HG03097 (cell line): Measurements from ENCODE around the gene MYH9.

ENCODE experiments used
- ATAC-seq: cut with Tn5 transposase; IDR thresholded peaks from one replicate; pipeline ENCODE4 v1.9.1; 2021; ENCODE audit not compliant: unreplicated experiment, low FRiP score

Gene MYH9

DNA sequence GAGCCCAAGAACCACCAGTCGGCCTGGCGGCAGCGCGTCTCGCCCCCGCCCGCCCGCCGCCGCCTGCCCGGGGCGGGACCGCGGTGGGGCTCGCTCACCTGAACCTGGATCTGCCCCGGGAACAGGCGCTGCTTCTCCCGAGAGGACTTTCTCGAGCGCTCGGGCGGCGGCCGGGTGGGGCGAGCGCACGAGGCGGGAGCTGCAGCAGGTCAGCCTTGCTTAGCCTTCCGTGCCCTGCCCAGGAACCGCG, 133 bp downstream of the MYH9 start:
- ATAC-seq = no peak

DNA sequence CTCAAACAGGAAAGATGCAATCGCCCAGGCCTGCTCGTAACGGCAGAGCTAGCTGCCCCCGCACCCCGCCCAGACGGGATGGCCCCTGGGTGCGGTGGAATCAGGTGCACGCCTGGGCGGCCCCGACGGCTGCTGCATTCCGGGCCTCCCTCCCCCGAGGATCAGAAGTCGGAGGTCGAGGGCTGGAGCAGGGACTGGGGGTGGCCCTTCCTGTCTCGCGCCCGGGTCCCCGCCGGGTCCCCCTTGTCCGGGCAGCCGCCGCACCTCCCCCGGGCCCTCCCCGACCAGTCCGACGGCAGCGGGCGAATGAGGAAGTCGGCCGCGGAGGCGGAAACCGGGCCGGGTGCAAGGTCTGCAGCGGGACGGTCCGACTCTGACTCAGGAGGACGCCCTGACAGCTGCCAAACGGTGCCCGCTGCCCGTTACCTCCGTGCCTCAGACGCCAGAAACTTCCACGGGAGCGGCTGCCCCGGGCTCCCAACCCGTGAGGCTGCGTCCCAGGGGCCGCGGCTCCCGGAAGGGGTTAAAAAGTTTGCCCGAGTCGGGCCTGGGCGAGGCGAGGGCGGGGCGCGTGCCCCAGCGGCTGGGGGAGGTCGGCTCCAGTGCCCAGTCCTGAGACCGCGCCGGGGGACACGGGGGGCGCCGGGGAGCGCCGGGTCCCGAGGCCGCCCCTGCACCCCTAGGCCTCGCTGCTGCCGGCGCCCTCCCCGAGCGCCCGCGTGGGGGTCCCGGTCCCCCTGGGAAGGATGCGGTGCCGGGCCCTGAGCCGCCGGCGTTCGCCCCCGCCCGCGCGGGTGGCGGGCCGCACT, 663 bp downstream of the MYH9 start:
- ATAC-seq = peak; percentile 16

DNA sequence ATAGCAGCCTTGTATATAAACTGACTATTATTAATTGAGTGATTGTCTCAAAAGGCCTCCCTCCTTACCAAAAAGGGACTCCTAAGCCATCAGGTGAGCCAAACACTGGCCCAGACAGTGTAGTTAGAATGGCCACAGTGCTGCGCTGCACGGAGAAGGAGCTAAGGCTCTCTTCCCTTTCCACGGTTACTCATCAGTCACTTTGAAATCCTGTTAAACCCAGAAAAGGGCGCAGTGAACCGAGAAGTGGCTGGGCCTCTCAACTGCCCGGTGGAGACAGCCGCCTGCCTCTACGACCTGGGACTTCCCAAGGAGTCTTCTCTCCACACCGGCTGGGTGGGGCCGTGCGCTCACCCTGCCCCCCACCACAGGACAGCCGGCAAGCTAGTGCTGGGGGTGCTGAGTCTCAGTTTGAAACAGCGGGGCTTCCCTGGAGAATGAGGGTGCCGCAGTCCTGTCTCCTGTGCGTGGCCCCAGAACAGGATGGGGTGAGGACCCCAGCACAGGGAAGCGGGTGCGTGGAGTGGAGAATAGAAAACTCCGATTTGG, 1.3 kb downstream of the MYH9 start:
- ATAC-seq = no peak

DNA sequence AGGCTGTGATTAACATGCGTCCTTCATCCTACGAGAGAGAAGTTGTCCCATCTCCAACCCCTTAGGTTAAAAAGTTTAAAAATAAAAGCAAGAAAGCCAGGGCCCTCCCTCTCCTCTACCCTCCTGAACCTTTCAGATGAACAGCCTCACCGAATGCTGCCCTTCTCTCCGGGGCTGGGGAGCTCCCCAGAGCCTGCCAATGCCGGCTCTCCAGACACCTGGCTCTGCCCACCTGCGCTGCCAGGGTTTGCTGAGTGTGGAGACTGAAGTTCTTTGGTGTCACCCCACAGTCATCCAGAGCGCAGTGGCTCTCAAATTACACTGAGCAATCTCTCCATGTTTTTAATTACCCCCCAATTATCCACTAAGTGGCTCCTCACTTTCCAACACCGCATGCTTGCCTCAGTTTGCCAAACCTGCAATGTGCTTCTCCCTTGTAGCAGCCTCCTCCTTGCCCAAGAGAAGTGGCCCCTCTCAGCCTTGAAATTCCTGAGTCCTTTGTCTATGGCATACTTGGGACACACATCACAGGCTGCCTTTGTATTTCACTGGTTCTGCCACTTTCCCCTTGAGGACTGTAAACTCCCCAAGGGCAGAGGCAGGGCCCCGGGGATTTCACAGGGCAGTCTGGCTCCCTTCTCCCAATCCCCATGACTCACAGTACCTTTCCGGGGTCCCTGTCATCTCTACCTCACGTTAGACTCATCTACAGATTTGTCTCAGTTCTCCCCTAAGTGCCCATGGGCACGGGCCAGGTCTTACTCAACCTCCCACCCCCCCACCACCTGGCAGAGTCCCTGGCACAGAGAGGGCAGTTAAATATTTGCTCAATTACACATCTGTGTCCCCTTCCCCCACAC, 2.0 kb downstream of the MYH9 start:
- ATAC-seq = no peak

DNA sequence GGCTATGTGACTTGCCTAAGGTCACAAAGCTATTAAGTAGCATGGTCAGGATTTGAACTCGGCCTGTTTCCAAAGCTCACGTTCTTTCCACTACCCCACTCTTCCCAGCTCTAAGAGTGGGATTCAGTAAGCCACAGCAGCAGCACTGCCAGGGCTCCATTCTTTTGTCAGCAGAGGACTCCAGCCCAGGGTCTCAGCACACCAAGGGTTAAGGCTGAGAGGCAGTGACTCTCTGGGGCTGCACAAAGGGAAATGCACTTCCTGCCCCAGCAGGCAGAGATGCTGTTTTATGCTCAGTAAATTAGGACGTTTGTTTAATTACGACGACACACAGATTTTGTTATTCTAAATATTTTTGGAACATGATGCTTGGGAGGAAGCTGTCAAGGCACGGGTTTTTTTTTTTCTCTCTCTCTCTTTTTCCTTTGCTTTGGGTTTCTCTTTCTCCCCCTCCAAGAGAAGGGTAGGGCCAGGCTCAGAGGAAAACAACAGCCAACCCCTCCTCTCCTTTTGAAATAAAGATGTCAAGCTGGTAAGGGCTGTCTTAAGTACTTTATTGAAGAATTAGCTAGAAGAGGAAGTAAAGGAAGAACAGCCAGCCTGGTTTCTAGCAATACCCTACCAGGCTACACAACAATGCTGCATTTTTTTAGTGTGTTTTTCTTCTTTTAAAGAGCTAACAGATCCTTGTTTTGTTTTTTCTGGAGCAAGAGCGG, 2.8 kb downstream of the MYH9 start:
- no peak for ATAC-seq

DNA sequence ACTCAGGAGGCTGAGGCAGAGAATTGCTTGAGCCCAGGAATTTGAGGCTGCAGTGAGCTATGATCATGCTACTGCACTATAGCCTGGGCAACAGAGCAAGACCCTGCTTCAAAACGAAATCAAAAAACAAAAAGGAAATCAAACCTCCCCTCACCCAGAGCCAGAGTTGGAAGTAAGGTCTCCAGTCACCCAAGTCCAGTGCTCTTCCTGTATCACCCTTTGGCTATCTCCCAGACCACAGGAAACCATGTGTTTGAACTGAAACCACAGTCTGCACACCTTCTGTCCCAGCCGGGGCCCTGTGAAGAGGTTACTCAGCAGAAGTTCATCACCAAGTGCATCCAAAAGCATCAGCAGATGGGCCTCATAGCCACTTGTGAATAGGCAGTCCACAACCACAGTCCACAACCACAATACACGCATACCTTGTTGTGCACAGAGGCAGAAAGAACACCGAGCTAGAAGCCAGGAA, 4.6 kb downstream of the MYH9 start:
- ATAC-seq = no peak

DNA sequence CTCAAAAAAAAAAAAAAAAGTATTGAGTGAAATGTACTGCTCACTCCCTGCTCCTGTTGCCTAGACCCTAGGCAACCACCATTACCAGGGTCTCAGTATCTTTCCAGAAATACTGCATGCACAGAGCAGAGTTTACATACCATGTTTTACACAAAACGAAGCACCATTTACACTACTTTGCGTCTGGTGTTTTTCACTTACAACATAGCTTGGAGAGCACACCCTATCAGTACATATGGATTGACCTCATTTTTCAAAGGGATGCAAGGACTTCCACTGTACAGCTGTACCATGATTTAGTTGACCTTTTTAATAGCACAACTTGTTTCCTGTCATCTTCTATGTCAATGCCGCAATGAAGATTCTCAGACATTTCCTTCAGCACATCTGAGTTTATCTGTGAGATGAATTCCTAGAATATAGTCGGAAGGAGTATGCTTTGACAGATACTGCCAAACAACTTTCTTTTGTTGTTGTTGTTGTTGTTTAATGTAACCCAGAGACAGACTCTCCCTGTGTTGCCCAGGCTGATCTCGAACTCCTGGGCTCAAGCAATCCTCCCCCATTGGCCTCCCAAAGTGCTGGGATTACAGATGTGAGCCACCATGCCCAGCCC, 6.1 kb downstream of the MYH9 start:
- no peak for ATAC-seq

DNA sequence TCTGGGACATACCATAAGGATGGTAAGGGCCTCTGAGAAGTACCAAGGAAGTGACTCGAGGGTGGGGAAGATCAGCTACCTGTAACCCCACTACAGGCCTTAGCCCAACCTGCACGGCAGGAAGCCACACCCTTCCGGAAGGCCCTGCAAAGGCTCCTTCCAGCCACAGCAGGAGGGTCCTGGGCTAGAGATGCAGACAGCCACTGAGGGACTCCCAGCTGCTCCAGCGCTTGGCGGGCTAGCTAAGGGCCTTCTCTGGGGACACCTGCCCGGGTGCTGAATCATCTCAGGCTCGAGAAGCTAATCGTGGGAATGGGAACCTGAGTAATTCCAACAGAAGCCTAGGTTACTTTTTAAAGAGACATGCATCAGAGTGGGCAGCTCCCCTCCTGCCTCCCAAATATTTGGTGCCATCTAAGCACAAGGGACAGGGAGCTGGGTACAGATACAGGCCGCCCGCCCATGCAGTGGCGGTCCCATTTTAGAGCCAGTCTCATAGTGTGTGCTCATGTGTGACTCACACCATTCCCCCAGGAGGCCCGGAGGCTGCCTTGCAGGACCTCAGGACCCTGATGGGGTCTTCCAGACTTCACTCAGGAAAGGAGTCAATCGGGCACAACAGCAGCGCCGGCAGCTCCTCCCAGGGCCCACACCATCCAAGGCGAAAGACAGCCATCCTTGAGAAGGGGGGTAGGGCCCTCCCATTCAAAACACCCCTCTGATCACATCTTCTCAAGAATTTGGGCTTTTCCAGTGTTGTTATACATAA, 8.0 kb downstream of the MYH9 start:
- ATAC-seq = no peak

DNA sequence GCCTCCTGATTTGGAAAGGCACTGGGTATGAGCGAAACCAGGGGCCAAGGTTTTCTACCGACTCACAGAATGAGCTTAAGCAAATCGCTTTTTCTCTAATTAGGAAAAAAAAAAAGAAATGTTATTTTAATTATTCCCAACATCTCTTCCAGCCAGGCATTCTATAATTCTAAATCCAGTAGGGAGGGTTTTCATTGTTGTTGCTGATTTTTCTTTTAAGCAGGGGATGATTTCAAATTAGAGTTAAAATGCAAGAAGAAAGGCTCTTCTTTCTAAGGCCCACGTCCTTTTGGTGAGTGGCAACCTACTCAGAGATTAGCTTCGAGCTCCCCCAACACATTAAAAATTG, 8.9 kb downstream of the MYH9 start:
- ATAC-seq = no peak

DNA sequence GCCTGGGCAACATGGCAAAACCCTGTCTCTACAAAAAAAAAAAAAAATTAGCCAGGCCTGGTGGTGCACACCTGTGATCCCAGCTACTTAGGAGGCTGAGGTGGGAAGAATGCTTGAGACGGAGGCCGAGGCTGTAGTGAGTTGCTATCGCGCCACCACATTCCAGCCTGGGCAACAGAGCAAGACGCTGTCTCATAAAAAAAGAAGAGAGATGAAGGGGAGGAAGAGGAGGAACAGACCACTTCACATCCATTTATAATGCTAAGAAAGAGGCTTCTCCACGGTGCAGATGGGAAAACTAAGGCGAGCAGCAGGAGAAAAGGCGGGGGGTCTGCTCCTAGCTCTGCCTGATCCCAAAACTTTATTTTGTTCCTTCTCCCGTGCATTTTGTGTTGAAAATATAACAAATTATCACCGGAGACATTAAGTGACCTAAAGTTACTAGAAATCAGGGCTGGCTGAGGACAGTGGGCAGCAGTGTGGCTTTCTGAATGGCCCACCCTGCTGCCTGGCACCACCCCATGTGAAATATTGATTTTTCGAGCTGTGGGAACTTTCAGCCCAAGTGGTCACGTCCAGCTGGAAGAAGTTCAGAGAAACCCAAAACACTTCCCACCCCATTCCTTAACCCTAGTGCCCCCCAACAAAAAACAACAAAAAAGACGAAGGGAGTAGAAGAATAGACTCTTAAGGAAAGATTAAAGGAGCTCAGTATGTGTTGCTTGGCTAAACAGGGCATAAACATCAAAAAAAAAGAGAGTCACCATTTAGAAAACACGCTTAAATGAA, 9.5 kb downstream of the MYH9 start:
- no peak for ATAC-seq

DNA sequence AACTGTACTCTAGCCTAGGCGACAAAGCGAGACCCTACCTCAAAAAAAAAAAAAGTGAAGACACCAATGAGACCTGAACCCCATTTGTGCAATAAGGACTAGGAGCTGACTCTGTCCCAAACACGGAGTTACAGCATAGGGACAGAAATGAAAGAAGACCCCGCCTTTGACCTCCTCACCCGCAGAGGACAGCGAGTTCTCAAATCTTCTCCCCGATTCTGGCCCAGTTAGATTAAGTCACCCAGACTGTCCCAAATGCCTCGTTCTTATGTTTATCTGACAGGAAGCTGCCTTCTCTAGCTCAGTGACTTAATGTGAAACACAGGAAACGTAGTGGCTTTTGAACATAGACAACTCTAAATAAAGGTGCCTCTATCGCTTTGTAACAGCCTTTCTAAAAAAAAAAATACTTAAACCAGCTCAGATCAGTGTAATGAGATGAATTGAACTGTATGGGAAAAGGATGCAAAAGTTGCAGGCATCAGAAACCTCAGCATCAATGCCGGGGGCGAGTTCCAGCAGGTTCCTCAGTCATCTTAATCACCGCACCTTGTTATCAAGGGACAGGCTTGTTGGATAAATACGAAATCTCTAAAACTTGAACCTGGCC, 10.6 kb downstream of the MYH9 start:
- ATAC-seq = peak; percentile 46

DNA sequence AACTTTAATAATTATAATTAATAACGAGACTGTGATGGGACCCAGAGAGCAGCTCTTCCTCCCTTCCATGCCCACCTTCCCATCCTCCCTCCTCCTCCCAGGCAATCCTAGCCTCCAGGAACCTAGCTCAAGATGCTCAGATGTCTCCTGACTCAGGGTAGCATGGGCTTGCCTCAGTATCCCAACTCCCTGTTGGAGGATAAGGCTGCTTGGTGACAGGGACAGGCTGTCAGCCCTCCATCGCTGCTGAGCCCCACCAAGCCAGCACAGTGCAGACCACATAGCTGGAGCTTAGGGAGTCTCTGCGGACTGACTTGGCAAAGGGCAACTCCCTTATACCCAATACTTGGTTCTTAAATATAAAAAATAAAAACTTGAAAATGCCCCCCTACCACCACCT, 11.5 kb downstream of the MYH9 start:
- ATAC-seq = no peak

DNA sequence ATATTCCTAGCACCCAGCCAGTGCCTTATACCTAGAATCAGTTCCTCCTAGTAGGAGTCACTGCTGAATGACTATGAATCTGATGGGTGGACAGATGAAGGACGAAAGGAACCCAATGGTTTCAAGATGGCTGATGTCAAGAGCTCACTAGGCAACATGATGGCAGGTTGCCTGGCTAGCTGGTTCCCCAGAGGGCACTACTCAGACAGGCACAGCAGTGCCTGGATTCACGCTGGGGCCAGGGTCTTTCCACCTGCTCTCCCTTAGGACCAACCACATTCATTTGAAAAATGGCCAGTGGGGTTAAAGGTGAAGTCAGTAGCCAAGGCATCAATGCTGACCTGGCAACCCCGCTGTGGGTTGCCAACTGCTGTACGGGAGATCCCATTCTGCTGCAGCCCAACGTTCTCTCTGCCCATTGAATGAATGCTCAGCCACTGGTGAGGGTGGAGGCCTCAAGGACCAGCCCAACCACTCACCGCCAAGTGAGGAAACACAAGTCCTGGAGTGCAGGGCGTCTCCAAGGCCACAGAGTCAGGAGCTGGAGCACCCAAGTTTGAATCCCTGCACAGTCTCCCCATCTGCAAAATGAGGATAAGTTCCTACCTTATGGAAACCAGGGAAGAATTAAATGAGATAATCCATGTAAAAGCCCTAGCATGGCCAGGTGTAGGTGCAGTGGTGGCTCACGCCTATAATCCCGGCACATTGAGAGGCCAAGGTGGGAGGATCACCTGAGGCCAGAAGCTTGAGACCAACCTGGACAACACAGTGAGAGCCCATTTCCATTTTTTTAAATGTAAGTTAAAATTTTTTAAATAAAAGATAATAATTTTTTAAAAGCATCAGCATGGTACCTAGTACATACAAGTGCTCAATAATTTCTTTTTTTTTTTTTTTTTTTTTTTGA, 12.4 kb downstream of the MYH9 start:
- no peak for ATAC-seq

DNA sequence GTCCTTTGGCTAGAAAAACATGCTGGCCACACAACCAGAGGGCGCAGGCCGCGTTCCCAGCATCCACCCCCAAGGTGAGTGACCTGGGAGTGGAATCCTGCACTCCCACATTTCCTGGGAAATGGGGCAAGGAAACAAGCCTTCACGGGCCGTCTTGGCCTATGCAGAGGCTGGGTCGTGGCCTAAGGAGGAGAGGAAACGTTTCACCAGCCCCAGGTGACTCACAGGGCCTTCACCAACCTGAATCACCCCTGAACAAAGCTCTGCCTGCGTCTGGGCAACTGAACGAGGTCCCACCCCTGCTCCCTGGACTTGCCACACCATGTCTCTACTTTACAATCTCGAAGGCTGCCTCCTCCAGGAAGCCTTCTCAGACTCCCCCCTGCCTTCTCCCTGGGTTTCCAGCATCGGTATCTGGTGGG, 13.2 kb downstream of the MYH9 start:
- no peak for ATAC-seq

DNA sequence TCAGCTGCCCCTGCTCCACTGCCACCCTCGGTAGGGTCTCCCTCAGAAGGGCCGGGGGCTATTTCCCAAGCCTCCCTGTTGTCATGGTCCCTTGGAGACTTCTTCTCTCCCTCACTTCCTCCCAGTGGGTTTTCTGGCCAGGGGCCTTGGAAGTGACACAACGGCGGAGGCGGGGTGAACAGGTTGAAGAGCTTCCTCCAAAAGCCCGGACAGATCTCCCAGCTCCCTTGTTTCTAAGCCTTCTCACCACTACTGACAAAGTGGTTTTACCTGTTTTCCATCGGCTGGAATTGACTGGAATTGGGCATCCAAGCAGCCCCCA, 14.5 kb downstream of the MYH9 start:
- ATAC-seq = no peak

DNA sequence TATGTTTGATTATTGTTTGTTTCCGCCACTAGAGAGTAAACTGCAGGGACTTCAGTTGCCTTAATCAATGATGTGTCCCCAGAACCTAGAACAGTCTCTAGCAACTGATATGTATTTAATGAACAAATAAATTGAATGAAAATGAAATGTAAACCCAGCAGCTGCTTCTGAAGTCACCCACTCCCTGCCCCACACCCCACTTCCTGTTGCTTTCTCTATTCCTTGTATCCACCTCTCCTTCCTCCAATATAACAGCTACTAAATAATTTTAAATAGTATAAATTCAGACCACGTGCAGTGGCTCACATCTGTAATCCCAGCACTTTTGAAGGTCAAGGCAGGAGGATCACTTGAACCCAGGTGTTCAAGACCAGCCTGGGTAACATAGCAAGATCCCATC, 15.8 kb downstream of the MYH9 start:
- no peak for ATAC-seq

DNA sequence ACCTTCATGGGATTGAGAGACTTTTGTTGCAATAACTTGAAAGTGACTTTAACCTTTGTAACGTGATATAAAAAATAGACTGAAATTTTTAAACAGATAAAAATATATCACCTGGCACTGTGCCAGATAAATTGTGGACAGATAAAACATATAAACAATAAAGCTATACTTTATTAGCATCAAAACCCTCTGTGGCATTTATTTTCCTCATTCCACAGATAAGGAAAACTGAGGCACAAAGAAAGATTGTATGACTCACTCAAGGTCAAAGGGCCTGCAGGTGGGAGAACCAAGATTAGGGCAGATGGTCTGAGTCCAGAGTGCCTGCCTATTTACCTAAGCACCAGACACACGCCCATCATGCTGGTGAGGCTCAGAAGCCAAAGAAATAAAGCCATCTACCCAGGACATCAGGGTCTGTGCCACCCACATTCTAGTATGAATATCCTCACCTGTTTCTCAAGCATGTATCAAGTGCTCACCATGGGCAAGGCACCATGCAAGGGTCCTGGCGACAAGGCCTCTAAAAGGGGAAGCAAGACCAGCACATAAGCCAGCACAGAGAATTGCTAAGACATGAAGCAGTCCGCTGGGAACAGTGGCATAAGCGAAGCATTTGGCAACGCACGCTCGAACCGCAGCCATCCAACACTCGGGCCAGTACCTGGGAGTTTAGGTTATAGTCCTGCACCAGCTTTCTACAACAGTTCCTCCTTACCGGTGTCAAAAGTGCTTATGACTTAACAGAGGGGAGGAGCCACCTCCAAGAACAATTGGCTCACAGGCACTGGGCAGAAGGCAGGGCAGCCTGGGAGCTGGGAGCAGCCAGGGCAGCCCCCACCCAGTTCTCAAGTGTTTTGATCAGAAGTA, 17.6 kb downstream of the MYH9 start:
- no peak for ATAC-seq
